MG63 (cell line): ENCODE measurements around the gene MCC. TPM values are rescaled to one million over a fixed set of nuclear protein-coding genes. Genes with fewer than 3 reads are reported as not detected.

Experiments
- DNase-seq: peaks from one replicate; pipeline ENCODE4 v3.0.0-alpha.2; 2020
- H3K27me3 ChIP-seq: fragments of 250-450 bp; sonication (Bioruptor Pico); 2 replicates; pipeline ENCODE4 v1.5.1; 2020; ENCODE audit warnings: mild to moderate bottlenecking, moderate library complexity
- H3K36me3 ChIP-seq: fragments of 250-450 bp; sonication (Bioruptor Pico); 2 replicates; pipeline ENCODE4 v1.5.1; 2020; ENCODE audit warnings: mild to moderate bottlenecking, moderate library complexity
- H3K4me3 ChIP-seq: fragments of 250-450 bp; sonication (Bioruptor Pico); 2 replicates; pipeline ENCODE4 v1.5.1; 2020; ENCODE audit warnings: mild to moderate bottlenecking, moderate library complexity
- H3K9me3 ChIP-seq: fragments of 250-450 bp; sonication (Bioruptor Pico); 2 replicates; pipeline ENCODE4 v1.5.1; 2020; ENCODE audit warnings: mild to moderate bottlenecking, moderate library complexity
- total RNA-seq: library from RNA; depleted of rRNA; stranded (reverse); fragments of >200 nt; shearing (Covaris generic); gene quantifications from 2 replicates; pipeline ENCODE4 v1.2.3, GENCODE V29; 2014; ENCODE audit warnings: low replicate concordance; rRNA removed

The MCC gene
- total RNA-seq, 1 experiment from 2014 or later: 7.1 TPM

DNA sequence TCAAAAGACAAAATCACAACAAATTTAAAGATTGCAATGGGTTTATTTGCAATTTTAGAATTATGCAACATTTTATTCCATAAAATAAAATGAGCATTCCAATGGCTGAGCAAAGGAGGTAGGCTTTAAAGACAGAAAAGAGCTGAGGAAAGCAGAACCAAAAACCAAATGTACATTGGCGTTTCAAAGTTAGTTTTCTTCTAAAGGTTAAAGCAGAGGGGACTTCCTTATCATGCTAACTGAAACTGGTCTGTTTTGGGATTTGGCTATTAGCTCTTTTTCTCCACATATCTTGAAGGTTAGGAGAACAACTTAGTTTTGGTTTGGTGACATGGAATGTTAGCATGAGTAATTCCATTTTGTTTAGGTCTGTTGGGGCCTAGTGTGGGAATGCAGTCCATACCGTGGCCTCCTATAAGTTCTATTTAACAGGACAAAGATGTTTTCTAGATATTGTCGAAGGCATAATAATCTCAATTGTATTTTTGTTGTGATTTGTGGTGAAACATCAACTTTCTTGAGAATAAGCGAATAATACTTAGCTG, 491.4 kb downstream of the MCC start:
- H3K36me3 ChIP-seq: peaks cover 63% of the 10 kb centered on the region
- H3K9me3 ChIP-seq: no peaks in the 10 kb centered on the region
- no peak overlapping the region for H3K4me3 ChIP-seq
- H3K27me3 ChIP-seq: no peaks in the 10 kb centered on the region
- no peak for DNase-seq

DNA sequence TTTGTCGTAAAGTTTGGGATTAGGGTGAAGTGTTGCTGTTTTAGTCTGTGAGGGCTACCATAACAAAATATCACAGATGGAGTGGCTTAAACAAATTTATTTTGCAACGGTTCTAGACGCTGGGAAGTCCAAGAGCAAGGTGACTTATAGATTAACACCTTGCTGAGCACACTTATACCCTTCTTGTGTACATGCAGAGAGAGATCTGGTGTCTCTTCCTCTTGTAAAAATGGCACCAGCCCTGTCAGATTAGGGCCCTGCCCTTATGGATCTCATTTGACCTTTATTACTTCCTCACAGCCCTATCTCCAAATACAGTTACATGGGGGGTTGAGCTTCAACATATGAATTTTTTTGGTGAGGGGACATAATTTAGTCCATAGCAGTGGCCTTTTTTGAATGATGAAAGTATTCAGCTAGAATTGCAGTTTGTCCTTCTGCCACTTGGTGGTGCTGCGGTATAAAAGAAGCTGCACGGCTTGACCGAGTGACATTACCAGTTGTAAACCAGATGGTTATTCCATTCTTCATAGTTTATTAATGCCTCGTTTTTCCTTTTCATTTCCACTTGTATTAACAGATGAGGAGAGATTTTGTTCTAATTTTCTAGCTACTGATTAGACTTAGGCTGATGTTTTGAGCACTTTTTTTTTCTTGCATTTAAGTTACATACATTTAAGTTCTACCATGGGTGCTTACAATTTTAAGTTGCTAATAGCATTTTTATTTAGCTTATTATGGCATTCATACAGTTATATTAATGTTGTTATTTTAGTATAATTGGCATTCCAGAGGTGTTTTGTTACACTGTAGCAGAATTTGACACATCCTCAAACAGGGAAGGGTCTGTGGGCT, 492.3 kb downstream of the MCC start:
- Histone ChIP-seq H3K27me3 (no peaks in the 10 kb centered on the region), H3K36me3 (peaks cover 54% of the 10 kb centered on the region), H3K4me3 (no peak overlapping the region), H3K9me3 (no peaks in the 10 kb centered on the region)
- DNase-seq: peak; percentile 50

DNA sequence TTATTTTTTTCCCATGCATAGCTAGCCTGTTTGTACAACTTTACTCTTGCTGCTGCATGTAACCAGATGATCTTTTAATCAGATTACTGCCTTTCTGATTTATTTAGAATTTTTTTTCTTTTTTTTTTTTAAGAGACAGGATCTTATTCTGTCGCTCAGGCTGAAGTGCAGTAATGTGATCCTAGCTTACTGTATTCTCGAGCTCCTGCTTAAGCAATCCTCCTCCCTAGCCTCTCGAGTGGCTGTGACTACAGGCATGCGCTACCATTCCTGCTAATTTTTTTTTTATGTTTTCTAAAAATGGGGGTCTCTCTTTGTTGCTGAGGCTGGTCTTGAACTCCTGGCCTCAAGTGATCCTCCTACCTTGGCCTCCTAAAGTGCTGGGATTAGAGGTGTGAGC, 502.0 kb downstream of the MCC start:
- H3K36me3 ChIP-seq: peaks cover 34% of the 10 kb centered on the region
- H3K4me3 ChIP-seq: no peak overlapping the region
- DNase-seq: no peak
- no peaks in the 10 kb centered on the region for H3K9me3 ChIP-seq
- no peaks in the 10 kb centered on the region for H3K27me3 ChIP-seq

DNA sequence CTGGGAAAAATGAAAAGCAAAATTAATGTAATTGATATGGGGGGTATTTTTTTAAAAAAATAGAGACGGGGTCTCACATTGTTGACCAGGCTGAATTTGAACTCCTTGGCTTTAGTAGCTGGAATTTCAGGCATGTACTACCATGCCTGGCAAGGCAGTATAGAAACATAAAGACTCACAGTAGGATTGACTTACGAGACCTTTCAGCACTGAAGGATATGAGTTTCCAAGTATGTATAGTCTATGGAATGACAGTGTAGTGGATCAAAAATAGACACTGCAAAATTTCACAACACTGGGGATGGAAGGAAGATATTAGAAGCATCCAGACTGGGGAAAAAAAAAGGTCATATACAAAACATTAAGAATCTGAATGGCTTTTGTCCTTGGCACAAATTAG, 504.9 kb downstream of the MCC start:
- Histone ChIP-seq H3K27me3 (no peaks in the 10 kb centered on the region), H3K4me3 (no peak overlapping the region), H3K9me3 (no peaks in the 10 kb centered on the region), H3K36me3 (peaks cover 34% of the 10 kb centered on the region)
- no peak for DNase-seq

DNA sequence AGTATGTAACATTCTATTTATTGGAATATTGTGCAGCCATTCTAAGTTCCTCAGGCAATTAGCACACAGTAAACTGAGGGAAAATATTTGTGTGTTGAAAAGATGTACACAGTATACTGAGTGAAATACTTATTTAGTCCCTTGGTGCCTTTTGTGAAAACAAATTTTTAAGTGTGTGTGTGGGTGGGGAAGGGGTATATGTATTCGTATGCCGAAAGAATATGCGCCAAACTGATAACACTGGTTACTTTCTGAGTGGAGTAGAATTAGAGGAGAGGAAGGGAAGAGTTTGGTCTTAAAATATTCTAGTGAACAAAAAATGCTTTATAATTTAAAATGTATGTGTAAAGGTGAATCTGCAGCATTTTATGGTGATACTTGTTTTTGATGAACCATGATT, 508.5 kb downstream of the MCC start:
- H3K27me3 ChIP-seq: no peaks in the 10 kb centered on the region
- peaks cover 33% of the 10 kb centered on the region for H3K36me3 ChIP-seq
- H3K4me3 ChIP-seq: no peak overlapping the region; the same call in 1 of the 2 replicates
- DNase-seq: no peak
- H3K9me3 ChIP-seq: no peaks in the 10 kb centered on the region

DNA sequence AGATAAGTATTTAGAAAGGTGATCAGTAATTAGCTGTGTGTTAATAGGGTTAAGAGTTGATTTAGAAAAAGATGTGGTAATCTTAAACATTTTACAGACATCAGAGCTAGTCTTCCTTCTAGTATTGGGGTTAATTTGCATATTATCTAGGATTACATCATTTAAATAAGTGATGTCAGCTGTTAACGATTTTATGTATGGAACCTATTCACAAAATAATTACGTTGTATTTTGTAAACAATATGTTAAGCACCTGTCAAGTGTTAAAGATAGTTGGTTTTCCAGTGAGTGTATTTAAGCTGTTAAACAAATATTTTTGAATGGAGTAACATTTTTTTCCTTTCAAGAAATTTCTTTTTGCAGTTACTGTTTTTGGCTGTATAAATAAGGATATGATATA, 509.4 kb downstream of the MCC start:
- H3K36me3 ChIP-seq: peaks cover 28% of the 10 kb centered on the region
- no peaks in the 10 kb centered on the region for H3K9me3 ChIP-seq
- no peak for DNase-seq
- H3K4me3 ChIP-seq: peak overlapping the region; percentile 90
- no peaks in the 10 kb centered on the region for H3K27me3 ChIP-seq

DNA sequence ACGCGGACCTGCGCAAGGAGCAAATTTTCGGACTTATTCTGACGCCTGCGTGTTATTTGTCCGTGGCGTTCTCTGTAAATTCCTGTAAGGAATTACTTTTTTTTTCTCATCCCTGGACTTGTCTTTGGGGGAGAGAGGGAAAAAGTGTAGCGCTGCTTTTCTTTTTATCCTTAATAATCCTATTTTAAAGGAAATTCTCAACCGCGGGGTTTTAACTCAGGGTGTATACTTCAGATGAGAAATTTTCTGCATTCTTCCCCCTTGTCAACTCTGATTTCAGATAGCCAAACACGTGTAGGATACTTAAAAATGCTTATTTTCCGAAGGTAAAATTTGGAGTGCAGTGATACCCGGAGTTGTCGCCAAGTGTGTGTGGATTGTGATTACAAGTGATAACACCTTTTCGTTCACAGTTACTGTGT, 510.8 kb downstream of the MCC start:
- Histone ChIP-seq H3K9me3 (no peaks in the 10 kb centered on the region), H3K4me3 (peak overlapping the region; percentile 90), H3K36me3 (peaks cover 21% of the 10 kb centered on the region), H3K27me3 (no peaks in the 10 kb centered on the region)
- no peak for DNase-seq

DNA sequence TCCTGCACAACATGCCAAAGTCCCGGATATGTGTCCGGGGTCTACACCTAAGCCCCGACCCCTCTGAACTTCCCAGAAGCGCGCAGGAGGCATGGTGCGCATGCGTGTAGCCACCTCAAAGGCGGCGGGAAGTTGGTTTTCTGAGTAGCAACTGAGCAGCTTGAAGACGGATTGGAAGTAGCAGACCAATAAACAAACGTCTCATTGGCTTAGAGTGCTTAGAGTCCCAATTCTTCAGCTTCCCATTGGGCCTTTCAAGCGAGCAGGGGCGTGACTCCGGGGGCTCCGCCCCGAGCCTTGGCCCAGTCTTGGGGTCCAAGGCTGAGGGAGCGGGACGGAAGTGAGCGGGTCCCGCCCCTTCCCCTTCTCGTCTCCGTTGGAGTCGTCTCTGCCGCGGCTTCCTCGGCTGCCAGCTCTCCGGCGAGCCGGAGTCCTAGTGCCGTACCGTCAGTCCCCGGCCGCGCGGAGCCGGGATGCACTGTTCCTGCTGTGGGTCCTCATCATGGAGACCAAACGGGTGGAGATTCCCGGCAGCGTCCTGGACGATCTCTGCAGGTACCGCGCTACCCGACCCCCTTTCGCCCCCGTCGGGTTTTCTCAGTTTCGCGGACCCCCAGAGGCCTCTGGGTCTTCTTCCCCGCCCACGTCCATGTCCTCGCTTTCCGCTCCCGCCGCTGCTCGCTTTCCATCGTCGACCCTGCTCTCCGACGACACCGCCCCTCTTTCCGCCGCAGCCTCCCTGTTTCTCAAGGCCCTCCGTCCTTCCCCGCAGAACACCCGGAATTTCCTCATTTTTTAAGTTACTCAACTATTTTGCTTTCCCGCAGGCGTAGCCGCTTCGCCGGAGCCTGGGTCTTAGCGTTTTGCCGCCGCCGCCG, 511.6 kb downstream of the MCC start, which contains the start of gene DCP2:
DCP2 (plus strand) TSS at position 367 of the 878 bp plus-strand sequence; CDS start at position 503, 136 bp downstream.
- Histone ChIP-seq H3K4me3 (peak within 1 kb of the TSS; percentile 90), H3K27me3 (no peaks in the 10 kb centered on the region), H3K9me3 (no peaks in the 10 kb centered on the region), H3K36me3 (peaks cover 14% of the 10 kb centered on the region)
- peak; percentile 98 for DNase-seq

DNA sequence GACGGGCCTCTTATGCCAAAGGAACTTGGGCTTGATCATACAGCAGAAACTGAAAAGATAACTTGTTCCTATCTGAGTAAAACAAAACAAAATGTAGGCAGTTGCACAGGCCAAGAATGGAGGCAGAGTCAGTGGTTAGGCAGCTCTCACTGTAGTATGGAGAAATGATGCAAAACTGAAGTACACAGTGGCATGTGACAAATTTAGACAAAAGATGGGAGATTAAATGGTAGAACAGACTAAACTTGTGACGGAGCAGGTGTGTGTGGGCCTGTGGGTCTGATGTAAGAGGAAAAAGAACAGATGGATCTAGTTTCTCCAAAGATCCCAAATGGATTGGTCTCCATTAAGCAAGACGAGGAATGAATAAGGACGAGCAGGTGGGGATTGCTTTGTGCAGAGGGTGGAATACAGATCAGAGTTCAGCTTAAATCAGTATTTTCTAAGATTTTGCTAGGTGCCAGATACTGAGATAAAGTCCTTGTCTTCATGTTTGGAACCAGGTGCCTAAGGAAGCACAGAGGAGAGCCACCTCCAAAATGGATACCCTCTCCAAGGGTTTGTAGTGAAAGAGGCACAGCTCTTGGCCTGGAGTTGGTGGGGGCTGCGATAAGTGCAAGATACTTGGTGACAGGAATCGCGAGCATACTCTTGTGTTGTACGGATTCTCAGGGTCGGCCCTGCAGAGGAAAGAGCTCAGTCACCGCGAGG, 512.4 kb downstream of the MCC start:
- H3K4me3 ChIP-seq: peak overlapping the region; percentile 90
- no peaks in the 10 kb centered on the region for H3K9me3 ChIP-seq
- no peaks in the 10 kb centered on the region for H3K27me3 ChIP-seq
- no peak for DNase-seq
- peaks cover 6% of the 10 kb centered on the region for H3K36me3 ChIP-seq

DNA sequence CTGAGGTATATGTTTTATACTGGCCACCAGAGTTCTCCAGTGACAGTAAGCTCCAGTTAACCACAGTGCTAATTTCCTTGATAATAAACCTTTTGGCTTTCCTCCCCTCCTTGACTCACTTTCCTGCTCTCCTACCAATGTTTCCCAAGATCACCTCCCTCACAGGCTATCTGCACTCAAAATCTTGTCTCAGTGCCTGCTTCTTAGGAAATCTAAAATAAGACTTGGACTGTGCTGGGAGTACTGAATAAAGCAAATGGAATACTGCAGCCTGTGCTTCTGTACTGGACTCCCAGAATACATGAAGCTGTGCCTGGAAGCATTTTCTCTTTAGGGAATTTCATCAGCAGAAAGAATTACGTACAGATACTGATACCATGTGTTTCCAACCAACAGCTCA, 513.4 kb downstream of the MCC start:
- DNase-seq: no peak
- H3K36me3 ChIP-seq: peaks cover 3% of the 10 kb centered on the region; the same call in 1 of the 2 replicates
- H3K4me3 ChIP-seq: no peak overlapping the region

DNA sequence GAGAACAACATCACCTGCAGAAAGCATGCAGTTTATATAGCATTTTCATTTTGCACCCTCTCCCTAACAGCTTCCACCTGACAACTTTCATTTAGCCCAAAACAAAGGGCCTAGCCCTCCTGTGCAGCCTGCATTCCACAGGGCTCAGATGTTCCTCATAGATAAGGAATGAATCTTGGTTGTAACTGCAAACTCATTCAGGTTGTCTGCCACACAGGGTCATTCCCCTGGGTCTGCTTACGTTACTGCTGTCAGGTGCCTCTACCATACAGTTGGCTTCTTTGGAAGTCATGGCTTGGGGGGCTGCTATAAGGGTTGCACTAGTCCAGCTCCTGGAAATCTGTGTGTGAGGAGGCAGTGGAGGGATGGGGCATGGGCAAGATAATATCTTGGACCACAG, 514.3 kb downstream of the MCC start:
- Histone ChIP-seq H3K36me3 (peaks cover 3% of the 10 kb centered on the region; the same call in 1 of the 2 replicates), H3K27me3 (no peaks in the 10 kb centered on the region), H3K4me3 (no peak overlapping the region), H3K9me3 (no peaks in the 10 kb centered on the region)
- no peak for DNase-seq

More for the DNA sequence above, 513.4 kb downstream of the MCC start:
- no peaks in the 10 kb centered on the region for H3K9me3 ChIP-seq
- no peaks in the 10 kb centered on the region for H3K27me3 ChIP-seq

DNA sequence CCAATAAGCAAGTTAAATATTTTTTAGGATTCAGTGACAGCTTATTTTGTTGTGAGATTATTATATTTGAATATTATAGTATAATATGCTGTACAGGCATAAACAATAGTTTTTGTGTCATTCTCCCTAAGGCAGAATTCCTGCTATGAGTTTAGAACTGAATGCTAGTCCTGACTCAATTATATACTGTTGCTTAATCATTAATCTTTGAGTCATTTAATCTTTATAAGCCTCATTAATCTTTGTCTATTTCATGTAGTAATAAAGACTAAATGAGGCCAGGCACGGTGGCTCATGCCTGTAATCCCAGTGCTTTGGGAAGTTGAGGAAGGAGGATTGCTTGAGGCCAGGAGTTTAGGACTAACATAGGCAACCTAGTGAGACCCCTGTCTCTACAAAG, 515.2 kb downstream of the MCC start:
- H3K4me3 ChIP-seq: no peak overlapping the region
- H3K9me3 ChIP-seq: no peaks in the 10 kb centered on the region
- H3K36me3 ChIP-seq: no peaks in the 10 kb centered on the region; the same call in 1 of the 2 replicates
- H3K27me3 ChIP-seq: no peaks in the 10 kb centered on the region
- DNase-seq: no peak

Other genes with a start within 250 kb of the MCC start
- not detected in 2 replicates for gene TSSK1B, start 53.5 kb downstream of the MCC start, total RNA-seq
- gene YTHDC2, start 25.2 kb upstream of the MCC start, total RNA-seq: 3.2 and 9.0 TPM in 2 replicates